ENCODE results near the gene CNPY1. TPM values are rescaled to one million over a fixed set of nuclear protein-coding genes. Genes with fewer than 3 reads are reported as not detected.

Gene CNPY1
- total and polyA plus RNA-seq, 2 donors (not counting 1 experiment from before 2014, with no cell fraction given): not detected

DNA sequence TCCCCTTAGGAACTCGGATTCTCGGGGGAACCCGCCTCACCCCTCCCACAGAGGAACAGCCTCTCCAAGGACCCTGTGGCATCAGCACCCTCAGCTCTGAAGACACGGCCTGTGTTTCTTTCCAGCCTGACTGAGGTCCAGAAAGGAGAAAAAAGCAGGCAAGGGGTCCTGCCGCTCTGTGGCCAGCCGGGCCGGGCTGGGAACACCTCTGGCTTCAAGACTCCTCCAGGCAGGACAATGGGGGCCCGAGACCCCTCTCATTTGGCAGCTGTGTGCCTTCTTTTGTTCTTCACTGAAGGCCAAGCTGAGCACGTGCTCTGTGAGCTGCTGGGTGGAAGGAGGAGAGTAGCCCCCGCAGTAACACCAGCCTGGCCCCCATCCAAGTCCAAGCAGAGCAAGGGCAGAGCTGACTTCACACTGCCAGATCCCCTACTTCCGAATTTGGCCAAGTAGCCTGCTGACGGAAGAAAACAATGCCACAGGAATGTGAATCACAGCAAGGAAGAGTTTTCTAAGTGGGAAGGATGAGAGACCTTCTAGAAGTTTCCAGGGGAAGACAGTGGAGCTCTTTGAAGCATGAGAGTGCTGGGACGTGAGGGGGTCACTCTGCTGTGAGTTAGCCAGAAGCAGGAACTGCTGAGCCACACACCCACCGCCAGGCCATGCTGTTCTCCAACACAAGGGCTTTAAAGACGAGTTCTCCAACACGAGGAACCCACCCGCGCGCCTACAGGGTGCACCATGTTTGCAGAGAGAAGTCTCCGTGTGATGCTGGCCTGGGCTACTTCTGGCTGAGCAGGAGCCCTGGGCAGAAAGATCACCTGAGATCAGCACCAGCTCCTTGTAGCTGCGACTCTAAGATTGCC is 3.1 kb downstream of the CNPY1 start:
- Histone ChIP-seq H3K79me2 (ENCODE audit: control insufficient read depth, insufficient read depth, low read length) (no peaks in the 10 kb centered on the region), H3K4me1 (ENCODE audit: control insufficient read depth in 2 of 2, insufficient read depth in 2 of 2, low read length in 2 of 2) (no peaks in the 10 kb centered on the region), H3K9ac (ENCODE audit: low read length) (no peak overlapping the region), H2AFZ (ENCODE audit: insufficient read depth, low read depth, low read length, poor library complexity, severe bottlenecking) (no peak overlapping the region), H3K27ac (ENCODE audit: low read length in 2 of 2) (no peak overlapping the region), H3K36me3 (replicated peaks in 1 of 2; ENCODE audit: control extremely low read depth in 1 of 2, control insufficient read depth in 1 of 2, extremely low read depth in 1 of 2, insufficient read depth in 2 of 2, low read length in 1 of 2) (no peaks in the 10 kb centered on the region), H4K20me1 (ENCODE audit: control insufficient read depth, insufficient read depth, low read length, poor library complexity, severe bottlenecking) (no peaks in the 10 kb centered on the region), H3K4me3 (ENCODE audit: control extremely low read depth in 1 of 5, extremely low read depth in 1 of 5, insufficient read depth in 1 of 5, low read depth in 2 of 5, low read length in 4 of 5) (no peak overlapping the region), H3K27me3 (replicated peaks in 1 of 4; ENCODE audit: control extremely low read depth in 1 of 4, control insufficient read depth in 3 of 4, insufficient read depth in 4 of 4, low read length in 3 of 4) (peaks cover 0 to 13% (median 4%) of the 10 kb centered on the region in 4 experiments), H3K4me2 (replicated peaks; ENCODE audit: low read depth, low read length, poor library complexity, severe bottlenecking) (no peak overlapping the region), H3K9me3 (ENCODE audit: control extremely low read depth in 1 of 3, control insufficient read depth in 2 of 3, insufficient read depth in 1 of 3, low read length in 2 of 3) (peaks cover 0 to 2% (median 0%) of the 10 kb centered on the region in 3 donors)
- POLR2A ChIA-PET: no interaction called here
- no peak for DNase-seq
- intact Hi-C loops (cut with micrococcal nuclease): no loop called here
- no peak for ATAC-seq (ENCODE audit: low read depth)
- no peak overlapping the region for H3K4me3 Mint-ChIP-seq
- CTCF ChIA-PET: interaction anchor here (1.1 kb wide), 1 partner anchor 616 kb away, joined by 3 read pairs; no protein-coding TSS in a partner anchor
- H3K9me3 Mint-ChIP-seq (ENCODE audit: insufficient read depth): no peaks in the 10 kb centered on the region
- peaks cover 26% of the 10 kb centered on the region for H3K27me3 Mint-ChIP-seq
- 85% methylated on average over 19 of the region's 21 CpGs for WGBS (ENCODE audit: insufficient coverage)
- no peaks in the 10 kb centered on the region for H3K4me1 Mint-ChIP-seq
- no peak for TF ChIP-seq EZH2 (IDR thresholded peaks at IDR 0.05; ENCODE audit: borderline replicate concordance, insufficient read depth, low read depth, low read length, poor library complexity, severe bottlenecking)
- TF ChIP-seq, protein P1, sequence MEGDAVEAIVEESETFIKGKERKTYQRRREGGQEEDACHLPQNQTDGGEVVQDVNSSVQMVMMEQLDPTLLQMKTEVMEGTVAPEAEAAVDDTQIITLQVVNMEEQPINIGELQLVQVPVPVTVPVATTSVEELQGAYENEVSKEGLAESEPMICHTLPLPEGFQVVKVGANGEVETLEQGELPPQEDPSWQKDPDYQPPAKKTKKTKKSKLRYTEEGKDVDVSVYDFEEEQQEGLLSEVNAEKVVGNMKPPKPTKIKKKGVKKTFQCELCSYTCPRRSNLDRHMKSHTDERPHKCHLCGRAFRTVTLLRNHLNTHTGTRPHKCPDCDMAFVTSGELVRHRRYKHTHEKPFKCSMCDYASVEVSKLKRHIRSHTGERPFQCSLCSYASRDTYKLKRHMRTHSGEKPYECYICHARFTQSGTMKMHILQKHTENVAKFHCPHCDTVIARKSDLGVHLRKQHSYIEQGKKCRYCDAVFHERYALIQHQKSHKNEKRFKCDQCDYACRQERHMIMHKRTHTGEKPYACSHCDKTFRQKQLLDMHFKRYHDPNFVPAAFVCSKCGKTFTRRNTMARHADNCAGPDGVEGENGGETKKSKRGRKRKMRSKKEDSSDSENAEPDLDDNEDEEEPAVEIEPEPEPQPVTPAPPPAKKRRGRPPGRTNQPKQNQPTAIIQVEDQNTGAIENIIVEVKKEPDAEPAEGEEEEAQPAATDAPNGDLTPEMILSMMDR (IDR thresholded peaks at IDR 0.05): no peak
- H3K27ac Mint-ChIP-seq: no peak overlapping the region

DNA sequence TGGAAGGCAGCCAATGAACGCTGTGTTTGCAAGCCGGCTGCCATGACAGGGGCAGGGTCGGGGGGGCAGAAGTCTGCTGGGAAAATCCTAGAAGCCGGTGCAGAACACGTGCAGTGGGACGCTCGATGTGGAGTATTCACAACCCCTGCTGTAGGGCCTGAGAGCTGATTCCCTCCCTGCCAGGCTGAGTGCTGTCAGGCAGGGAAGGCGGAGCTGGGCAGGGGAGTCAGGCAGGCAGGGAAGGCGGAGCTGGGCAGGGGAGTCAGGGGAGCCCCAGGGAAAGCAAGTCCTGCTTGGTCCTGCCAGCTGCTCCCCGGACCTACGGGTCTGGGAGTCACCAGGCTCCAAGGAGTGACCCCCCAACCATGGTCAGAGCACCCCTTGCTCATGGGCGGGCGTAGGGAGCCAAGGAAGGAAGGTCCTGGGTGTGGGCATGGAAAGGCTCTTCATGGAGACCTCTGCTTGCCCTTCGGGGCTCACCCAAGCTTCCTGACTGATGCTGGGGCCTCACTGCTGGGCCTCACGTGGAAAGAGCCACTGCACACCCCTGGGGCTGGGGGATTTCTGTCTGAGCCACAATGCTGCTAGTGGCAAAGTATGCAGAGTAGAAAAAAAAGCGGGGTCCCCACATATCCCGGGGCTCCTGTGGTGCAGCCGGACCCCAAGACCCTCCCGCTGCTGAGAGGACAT is 4.2 kb downstream of the CNPY1 start:
- ATAC-seq (ENCODE audit: low read depth) (no peak), DNase-seq (no peak)
- H3K36me3 ChIP-seq (replicated peaks in 1 of 2; ENCODE audit: control extremely low read depth in 1 of 2, control insufficient read depth in 1 of 2, extremely low read depth in 1 of 2, insufficient read depth in 2 of 2, low read length in 1 of 2): no peaks in the 10 kb centered on the region
- no peaks in the 10 kb centered on the region for H3K79me2 ChIP-seq (ENCODE audit: control insufficient read depth, insufficient read depth, low read length)
- ChIA-PET POLR2A (no interaction called here), CTCF (no interaction called here)
- H3K4me3 ChIP-seq (ENCODE audit: control extremely low read depth in 1 of 5, extremely low read depth in 1 of 5, insufficient read depth in 1 of 5, low read depth in 2 of 5, low read length in 4 of 5): no peak overlapping the region
- H2AFZ ChIP-seq (ENCODE audit: insufficient read depth, low read depth, low read length, poor library complexity, severe bottlenecking): no peak overlapping the region
- Mint-ChIP-seq H3K27me3 (peaks cover 24% of the 10 kb centered on the region), H3K4me1 (no peaks in the 10 kb centered on the region), H3K4me3 (no peak overlapping the region), H3K9me3 (ENCODE audit: insufficient read depth) (no peaks in the 10 kb centered on the region), H3K27ac (no peak overlapping the region)
- no peak for TF ChIP-seq EZH2 (IDR thresholded peaks at IDR 0.05; ENCODE audit: borderline replicate concordance, insufficient read depth, low read depth, low read length, poor library complexity, severe bottlenecking)
- TF ChIP-seq, protein P1 (IDR thresholded peaks at IDR 0.05): no peak
- H3K27ac ChIP-seq (ENCODE audit: low read length in 2 of 2): no peak overlapping the region
- 77% methylated on average over 19 of the region's 19 CpGs for WGBS (ENCODE audit: insufficient coverage)
- no peaks in the 10 kb centered on the region for H3K4me1 ChIP-seq (ENCODE audit: control insufficient read depth in 2 of 2, insufficient read depth in 2 of 2, low read length in 2 of 2)
- no peaks in the 10 kb centered on the region for H4K20me1 ChIP-seq (ENCODE audit: control insufficient read depth, insufficient read depth, low read length, poor library complexity, severe bottlenecking)
- H3K9me3 ChIP-seq (ENCODE audit: control extremely low read depth in 1 of 3, control insufficient read depth in 2 of 3, insufficient read depth in 1 of 3, low read length in 2 of 3): peaks cover 0 to 2% (median 0%) of the 10 kb centered on the region in 3 donors
- intact Hi-C loops (cut with micrococcal nuclease): no loop called here
- H3K9ac ChIP-seq (ENCODE audit: low read length): no peak overlapping the region
- no peak overlapping the region for H3K4me2 ChIP-seq (replicated peaks; ENCODE audit: low read depth, low read length, poor library complexity, severe bottlenecking)
- H3K27me3 ChIP-seq (replicated peaks in 1 of 4; ENCODE audit: control extremely low read depth in 1 of 4, control insufficient read depth in 3 of 4, insufficient read depth in 4 of 4, low read length in 3 of 4): peaks cover 0 to 14% (median 3%) of the 10 kb centered on the region in 4 experiments
